Activated naive CD8-positive, alpha-beta T cell treated with anti-CD3 and anti-CD28 coated beads, Interleukin-2, amount 10 ng/mL, durations not matched to agents 7 days and 5 days (primary cell): Measurements from ENCODE around the gene ARHGEF4. TPM values are rescaled to one million over a fixed set of nuclear protein-coding genes. Genes with fewer than 3 reads are reported as not detected.

Source experiments
- ATAC-seq: fragments of 150-1000 bp; cut with Tn5 transposase; one replicate; pipeline ENCODE4 v1.10.0; 2021; ENCODE audit warnings: low read depth, moderate library complexity
- POLR2A ChIA-PET: fragments of 350-600 bp; sonication (Branson Sonifier 250); formaldehyde crosslinking; loops from one replicate; lab custom pipeline; 2021; ENCODE audit warnings: antibody characterized with exemption; lab: Charles Lee
- DNase-seq: peaks from one replicate; pipeline ENCODE4 v3.0.0; 2021
- H3K27ac Mint-ChIP-seq: one replicate; pipeline ENCODE4 v1.8.0; 2022; ENCODE audit warnings: mild to moderate bottlenecking, mixed read lengths
- H3K27me3 Mint-ChIP-seq: one replicate; pipeline ENCODE4 v1.8.0; 2022; ENCODE audit warnings: mild to moderate bottlenecking, moderate library complexity, mixed read lengths
- H3K36me3 Mint-ChIP-seq: one replicate; pipeline ENCODE4 v1.8.0; 2021; ENCODE audit warnings: mild to moderate bottlenecking, mixed read lengths
- H3K4me1 Mint-ChIP-seq: one replicate; pipeline ENCODE4 v1.8.0; 2021; ENCODE audit warnings: mixed read lengths
- H3K4me3 Mint-ChIP-seq: one replicate; pipeline ENCODE4 v1.8.0; 2022; ENCODE audit warnings: mild to moderate bottlenecking, moderate library complexity, mixed read lengths
- H3K9me3 Mint-ChIP-seq: one replicate; pipeline ENCODE4 v1.8.0; 2021; ENCODE audit warnings: mixed read lengths
- total RNA-seq, 2 experiments: library from RNA; stranded (reverse); gene quantifications; one replicate each; pipeline ENCODE4 v1.2.3, GENCODE V29; 2021

The ARHGEF4 gene
- total RNA-seq, 2 experiments from 2014 or later = 3.7 to 5.4 TPM

GRCh38 chr2:130928385-130928784, 91.7 kb downstream of the ARHGEF4 start:
- H3K4me1 Mint-ChIP-seq = no peaks in the 10 kb centered on the region
- POLR2A ChIA-PET = no interaction called here
- no peaks in the 10 kb centered on the region for H3K36me3 Mint-ChIP-seq
- H3K27me3 Mint-ChIP-seq = peaks cover 27% of the 10 kb centered on the region
- H3K4me3 Mint-ChIP-seq = no peak overlapping the region
- no peak for DNase-seq
- no peak overlapping the region for H3K27ac Mint-ChIP-seq
- no peak for ATAC-seq
- peaks cover 8% of the 10 kb centered on the region for H3K9me3 Mint-ChIP-seq

- no peak overlapping the region for H3K27ac Mint-ChIP-seq
- H3K4me3 Mint-ChIP-seq = no peak overlapping the region
- H3K9me3 Mint-ChIP-seq = peaks cover 8% of the 10 kb centered on the region
- DNase-seq = no peak
- POLR2A ChIA-PET = no interaction called here
- no peak for ATAC-seq
- no peaks in the 10 kb centered on the region for H3K4me1 Mint-ChIP-seq
- no peaks in the 10 kb centered on the region for H3K36me3 Mint-ChIP-seq
- peaks cover 35% of the 10 kb centered on the region for H3K27me3 Mint-ChIP-seq
Observed at GRCh38 chr2:130930740-130931659, 94.3 kb downstream of the ARHGEF4 start.

- ATAC-seq (no peak), DNase-seq (no peak)
- H3K27me3 Mint-ChIP-seq = peaks cover 23% of the 10 kb centered on the region
- POLR2A ChIA-PET = no interaction called here
- H3K27ac Mint-ChIP-seq = no peak overlapping the region
- peaks cover 2% of the 10 kb centered on the region for H3K36me3 Mint-ChIP-seq
- no peak overlapping the region for H3K4me3 Mint-ChIP-seq
- peaks cover 7% of the 10 kb centered on the region for H3K9me3 Mint-ChIP-seq
- H3K4me1 Mint-ChIP-seq = no peaks in the 10 kb centered on the region
Observed at GRCh38 chr2:130933501-130933900, 96.8 kb downstream of the ARHGEF4 start.

- H3K9me3 Mint-ChIP-seq = peaks cover 9% of the 10 kb centered on the region
- no peak for DNase-seq
- H3K36me3 Mint-ChIP-seq = peaks cover 4% of the 10 kb centered on the region
- peaks cover 16% of the 10 kb centered on the region for H3K27me3 Mint-ChIP-seq
- POLR2A ChIA-PET = no interaction called here
- no peaks in the 10 kb centered on the region for H3K4me1 Mint-ChIP-seq
- ATAC-seq = no peak
- H3K4me3 Mint-ChIP-seq = no peak overlapping the region
- no peak overlapping the region for H3K27ac Mint-ChIP-seq
Observed at GRCh38 chr2:130936451-130936850, 99.7 kb downstream of the ARHGEF4 start.

- H3K27ac Mint-ChIP-seq = no peak overlapping the region
- POLR2A ChIA-PET = no interaction called here
- H3K9me3 Mint-ChIP-seq = peaks cover 23% of the 10 kb centered on the region
- no peak overlapping the region for H3K4me3 Mint-ChIP-seq
- H3K36me3 Mint-ChIP-seq = peaks cover 6% of the 10 kb centered on the region
- ATAC-seq = no peak
- H3K27me3 Mint-ChIP-seq = peaks cover 9% of the 10 kb centered on the region
- DNase-seq = no peak
- H3K4me1 Mint-ChIP-seq = peaks cover 9% of the 10 kb centered on the region
Observed at GRCh38 chr2:130947967-130948366, 111.3 kb downstream of the ARHGEF4 start.

- Mint-ChIP-seq H3K4me3 (no peak overlapping the region), H3K27me3 (peaks cover 8% of the 10 kb centered on the region), H3K27ac (no peak overlapping the region), H3K36me3 (peaks cover 9% of the 10 kb centered on the region), H3K4me1 (peaks cover 9% of the 10 kb centered on the region), H3K9me3 (peaks cover 22% of the 10 kb centered on the region)
- ATAC-seq (no peak), DNase-seq (no peak)
- POLR2A ChIA-PET = interaction anchor here (0.6 kb wide), 1 partner anchor 21 kb away, joined by 3 read pairs; no protein-coding TSS in a partner anchor
Observed at GRCh38 chr2:130949954-130950353, 113.2 kb downstream of the ARHGEF4 start.

- Mint-ChIP-seq H3K4me1 (peaks cover 9% of the 10 kb centered on the region), H3K27ac (peak overlapping the region; percentile 69), H3K4me3 (peak overlapping the region; percentile 28), H3K9me3 (peaks cover 21% of the 10 kb centered on the region), H3K27me3 (peaks cover 2% of the 10 kb centered on the region), H3K36me3 (peaks cover 9% of the 10 kb centered on the region)
- no peak for DNase-seq
- ATAC-seq = no peak
- POLR2A ChIA-PET = no interaction called here
Observed at GRCh38 chr2:130951018-130951417, 114.3 kb downstream of the ARHGEF4 start.

GRCh38 chr2:130954873-130955272, 118.2 kb downstream of the ARHGEF4 start:
- ATAC-seq = no peak
- H3K27me3 Mint-ChIP-seq = peaks cover 18% of the 10 kb centered on the region
- H3K9me3 Mint-ChIP-seq = peaks cover 21% of the 10 kb centered on the region
- DNase-seq = no peak
- no peak overlapping the region for H3K27ac Mint-ChIP-seq
- no peak overlapping the region for H3K4me3 Mint-ChIP-seq
- peaks cover 12% of the 10 kb centered on the region for H3K4me1 Mint-ChIP-seq
- H3K36me3 Mint-ChIP-seq = peaks cover 12% of the 10 kb centered on the region
- POLR2A ChIA-PET = no interaction called here

GRCh38 chr2:130957915-130958314, 121.2 kb downstream of the ARHGEF4 start:
- DNase-seq = no peak
- peaks cover 41% of the 10 kb centered on the region for H3K27me3 Mint-ChIP-seq
- POLR2A ChIA-PET = no interaction called here
- no peak overlapping the region for H3K4me3 Mint-ChIP-seq
- ATAC-seq = no peak
- H3K4me1 Mint-ChIP-seq = peaks cover 3% of the 10 kb centered on the region
- H3K9me3 Mint-ChIP-seq = peaks cover 16% of the 10 kb centered on the region
- H3K36me3 Mint-ChIP-seq = peaks cover 6% of the 10 kb centered on the region
- no peak overlapping the region for H3K27ac Mint-ChIP-seq

GRCh38 chr2:130963196-130963848, 126.6 kb downstream of the ARHGEF4 start:
- Mint-ChIP-seq H3K27me3 (peaks cover 66% of the 10 kb centered on the region), H3K4me1 (peaks cover 18% of the 10 kb centered on the region), H3K4me3 (no peak overlapping the region), H3K36me3 (no peaks in the 10 kb centered on the region), H3K27ac (no peak overlapping the region), H3K9me3 (no peaks in the 10 kb centered on the region)
- ATAC-seq (no peak), DNase-seq (no peak)
- POLR2A ChIA-PET = no interaction called here

- no peak for ATAC-seq
- Mint-ChIP-seq H3K9me3 (no peaks in the 10 kb centered on the region), H3K27me3 (peaks cover 70% of the 10 kb centered on the region), H3K4me3 (peak overlapping the region; percentile 88), H3K27ac (no peak overlapping the region), H3K36me3 (no peaks in the 10 kb centered on the region), H3K4me1 (peaks cover 19% of the 10 kb centered on the region)
- no peak for DNase-seq
- POLR2A ChIA-PET = no interaction called here
Observed at GRCh38 chr2:130963849-130964793, 127.4 kb downstream of the ARHGEF4 start.

GRCh38 chr2:130964931-130965330, 128.2 kb downstream of the ARHGEF4 start:
- ATAC-seq = no peak
- H3K36me3 Mint-ChIP-seq = no peaks in the 10 kb centered on the region
- peaks cover 62% of the 10 kb centered on the region for H3K27me3 Mint-ChIP-seq
- peaks cover 19% of the 10 kb centered on the region for H3K4me1 Mint-ChIP-seq
- H3K27ac Mint-ChIP-seq = no peak overlapping the region
- H3K9me3 Mint-ChIP-seq = no peaks in the 10 kb centered on the region
- DNase-seq = no peak
- H3K4me3 Mint-ChIP-seq = peak overlapping the region; percentile 88
- POLR2A ChIA-PET = no interaction called here
